NCI-H446 treated with DMSO at 0.1 percent for 48 hours (cell line): ENCODE results near the gene ANKMY1.
"Not testable (repeated sequence)": the region's sequence is repeated elsewhere in the genome, so short reads cannot be mapped to it uniquely, and the experiment has no call there.

Experiments used
- DNase-seq: peaks from one replicate; lab custom pipeline; 2025; lab: John Stamatoyannopoulos, UW

Gene ANKMY1

GRCh38 chr2:240554767-240555493 lies 2.9 kb downstream of the ANKMY1 start:
- DNase-seq: no peak

GRCh38 chr2:240553956-240554480 lies 3.8 kb downstream of the ANKMY1 start:
- DNase-seq: no peak

GRCh38 chr2:240551811-240552210 lies 6.0 kb downstream of the ANKMY1 start:
- no peak for DNase-seq

- no peak for DNase-seq
Measured at GRCh38 chr2:240551288-240551687, 6.5 kb downstream of the ANKMY1 start.

- DNase-seq: no peak
Measured at GRCh38 chr2:240539906-240540305, 17.9 kb downstream of the ANKMY1 start.

- DNase-seq: not testable (repeated sequence)
Measured at GRCh38 chr2:240539101-240539500, 18.7 kb downstream of the ANKMY1 start.

GRCh38 chr2:240538031-240538780 lies 19.6 kb downstream of the ANKMY1 start:
- no peak for DNase-seq

- no peak for DNase-seq
Measured at GRCh38 chr2:240532031-240532775, 25.6 kb downstream of the ANKMY1 start.

- DNase-seq: no peak
Measured at GRCh38 chr2:240531038-240531437, 26.8 kb downstream of the ANKMY1 start.

GRCh38 chr2:240530181-240530580 lies 27.6 kb downstream of the ANKMY1 start:
- DNase-seq: no peak

- no peak for DNase-seq
Measured at GRCh38 chr2:240529344-240529999, 28.3 kb downstream of the ANKMY1 start.

GRCh38 chr2:240528406-240529040 lies 29.3 kb downstream of the ANKMY1 start:
- no peak for DNase-seq

GRCh38 chr2:240527153-240527750 lies 30.5 kb downstream of the ANKMY1 start:
- no peak for DNase-seq

- DNase-seq: no peak
Measured at GRCh38 chr2:240526521-240526920, 31.3 kb downstream of the ANKMY1 start.

- no peak for DNase-seq
Measured at GRCh38 chr2:240525802-240526201, 32.0 kb downstream of the ANKMY1 start.

- DNase-seq: no peak
Measured at GRCh38 chr2:240524963-240525718, 32.6 kb downstream of the ANKMY1 start.

- no peak for DNase-seq
Measured at GRCh38 chr2:240523451-240524281, 34.1 kb downstream of the ANKMY1 start.

- no peak for DNase-seq
Measured at GRCh38 chr2:240522406-240522805, 35.4 kb downstream of the ANKMY1 start.

GRCh38 chr2:240521885-240522284 lies 35.9 kb downstream of the ANKMY1 start:
- not testable (repeated sequence) for DNase-seq
